CD4-positive, alpha-beta T cell treated with Interleukin-15 for 1 hour (primary cell): ENCODE measurements around the gene KAT6B.
"Not testable (repeated sequence)": the region's sequence is repeated elsewhere in the genome, so short reads cannot be mapped to it uniquely, and the experiment has no call there.

Experiments used
- DNase-seq: peaks from one replicate; pipeline ENCODE4 v3.0.0-alpha.2; 2020

KAT6B gene

DNA sequence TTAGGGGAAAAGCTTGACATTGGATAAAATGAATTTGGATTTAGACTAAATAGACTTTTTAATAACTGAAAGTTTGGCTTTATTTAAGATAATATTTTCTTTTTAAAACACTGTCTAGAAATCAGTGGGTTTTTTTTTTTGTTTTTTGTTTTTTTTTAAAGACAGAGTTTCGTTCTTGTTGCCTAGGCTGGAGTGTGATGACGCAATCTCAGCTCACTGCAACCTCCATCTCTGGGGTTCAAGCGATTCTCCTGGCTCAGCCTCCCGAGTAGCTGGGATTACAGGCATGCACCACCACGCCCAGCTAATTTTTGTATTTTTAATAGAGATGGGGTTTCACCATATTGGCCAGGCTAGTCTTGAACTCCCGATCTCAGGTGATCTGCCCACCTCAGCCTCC lies 66.9 kb downstream of the KAT6B start:
- DNase-seq = not testable (repeated sequence)

DNA sequence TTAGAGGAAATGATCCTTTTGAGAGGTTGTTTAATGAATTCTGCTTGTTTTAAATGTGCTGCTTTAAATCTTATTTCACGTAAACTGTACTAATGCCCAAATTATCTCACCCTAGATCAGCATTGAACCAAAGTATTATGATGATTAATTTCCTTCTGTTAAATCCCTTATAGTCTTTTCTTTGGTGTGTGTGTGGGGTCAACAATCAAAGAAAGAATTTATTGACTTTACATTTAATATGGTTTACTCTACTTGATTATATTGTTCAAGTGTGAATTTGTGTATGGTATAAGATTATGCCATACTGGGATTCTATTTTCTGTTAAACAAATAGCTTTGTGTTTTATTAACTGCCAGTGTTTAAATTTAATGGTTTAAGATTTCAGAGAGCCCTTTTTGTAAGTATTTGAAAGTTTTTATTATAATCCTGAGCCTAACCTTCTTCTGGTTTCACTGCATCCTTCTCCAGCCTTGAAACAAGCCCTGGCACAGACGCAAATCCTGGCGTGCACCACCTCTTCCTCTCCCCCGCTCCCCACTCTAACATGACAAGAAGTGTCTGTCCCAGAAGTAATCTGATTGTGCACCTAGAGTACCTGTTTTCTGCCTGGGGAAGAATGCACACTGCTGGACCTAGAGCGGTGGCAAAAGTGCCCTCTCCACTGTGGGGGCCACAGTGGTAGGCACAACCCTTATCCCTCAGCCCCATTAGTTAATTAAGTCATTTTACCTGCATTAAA lies 70.6 kb downstream of the KAT6B start:
- DNase-seq = no peak

GRCh38 chr10:74898201-74898976 lies 72.0 kb downstream of the KAT6B start:
- DNase-seq = no peak

DNA sequence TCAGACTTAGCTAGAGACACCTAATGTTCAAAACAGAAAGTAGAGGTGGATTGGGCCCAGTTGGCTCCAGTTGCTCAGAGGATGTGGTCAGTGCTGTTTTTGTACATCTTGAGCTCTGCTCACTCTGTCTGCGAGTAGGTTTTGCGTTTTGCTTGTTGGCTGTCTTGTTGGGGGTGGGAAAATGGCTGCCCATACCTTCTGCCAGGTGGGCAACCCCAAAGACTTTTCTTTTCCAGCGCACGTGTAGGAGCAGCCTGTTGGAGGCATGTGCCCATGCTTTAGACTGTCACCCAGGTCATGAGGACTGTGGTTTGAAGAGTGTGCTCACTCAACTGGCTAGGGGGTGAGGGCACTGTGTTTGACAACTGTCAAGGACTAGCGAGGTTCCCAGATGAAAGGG lies 73.9 kb downstream of the KAT6B start:
- no peak for DNase-seq

GRCh38 chr10:74901301-74901700 lies 74.9 kb downstream of the KAT6B start:
- no peak for DNase-seq

GRCh38 chr10:74901867-74902450 lies 75.6 kb downstream of the KAT6B start:
- no peak for DNase-seq

DNA sequence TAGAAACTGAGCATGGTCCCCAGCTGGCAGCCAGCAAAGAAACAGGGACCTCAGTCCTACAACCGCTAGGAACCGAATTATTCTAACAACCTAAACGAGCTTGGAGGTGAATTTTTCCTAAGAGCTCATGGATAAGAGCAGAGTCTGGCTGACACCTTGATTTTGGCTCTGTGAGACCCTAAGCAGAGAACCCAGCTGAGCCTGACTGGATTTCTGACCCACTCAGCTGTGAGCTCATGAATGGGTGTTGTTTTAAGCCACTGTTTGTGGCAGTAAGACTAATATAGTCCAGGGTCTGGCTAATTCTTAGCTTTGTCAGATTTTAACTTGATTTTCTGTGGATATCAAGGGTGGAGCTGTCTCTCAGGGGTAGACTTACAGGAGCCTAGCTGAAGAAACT lies 77.1 kb downstream of the KAT6B start:
- DNase-seq = no peak

DNA sequence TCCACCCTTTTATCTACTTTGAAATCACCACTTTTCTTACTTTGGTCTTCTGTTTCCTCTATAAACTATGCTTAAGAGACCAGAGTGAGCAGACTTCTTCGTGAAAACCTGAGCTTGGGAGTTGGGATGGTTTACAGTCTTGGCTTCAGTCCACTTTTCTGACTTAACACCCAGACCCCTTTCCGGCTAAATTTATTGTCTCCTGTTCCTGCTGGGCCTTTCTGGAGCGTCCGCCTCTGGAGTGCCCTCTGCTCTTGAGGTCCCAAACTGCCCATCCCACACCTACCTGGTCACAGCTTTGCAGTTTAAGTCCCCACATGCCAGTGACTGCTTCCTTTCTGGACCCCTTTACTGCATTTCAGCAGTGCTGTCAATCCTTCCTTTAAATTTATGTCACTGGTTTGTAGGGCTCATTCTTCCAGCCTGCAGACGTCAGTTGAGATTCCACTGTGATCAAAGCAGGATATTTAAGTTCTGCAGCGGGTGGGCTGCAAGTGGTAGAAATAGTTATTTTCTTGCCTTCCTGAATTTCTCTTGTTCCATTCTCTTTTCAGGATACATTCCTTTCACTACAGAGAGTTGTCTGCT lies 80.3 kb downstream of the KAT6B start:
- no peak for DNase-seq

GRCh38 chr10:74909670-74910069 lies 83.3 kb downstream of the KAT6B start:
- no peak for DNase-seq

DNA sequence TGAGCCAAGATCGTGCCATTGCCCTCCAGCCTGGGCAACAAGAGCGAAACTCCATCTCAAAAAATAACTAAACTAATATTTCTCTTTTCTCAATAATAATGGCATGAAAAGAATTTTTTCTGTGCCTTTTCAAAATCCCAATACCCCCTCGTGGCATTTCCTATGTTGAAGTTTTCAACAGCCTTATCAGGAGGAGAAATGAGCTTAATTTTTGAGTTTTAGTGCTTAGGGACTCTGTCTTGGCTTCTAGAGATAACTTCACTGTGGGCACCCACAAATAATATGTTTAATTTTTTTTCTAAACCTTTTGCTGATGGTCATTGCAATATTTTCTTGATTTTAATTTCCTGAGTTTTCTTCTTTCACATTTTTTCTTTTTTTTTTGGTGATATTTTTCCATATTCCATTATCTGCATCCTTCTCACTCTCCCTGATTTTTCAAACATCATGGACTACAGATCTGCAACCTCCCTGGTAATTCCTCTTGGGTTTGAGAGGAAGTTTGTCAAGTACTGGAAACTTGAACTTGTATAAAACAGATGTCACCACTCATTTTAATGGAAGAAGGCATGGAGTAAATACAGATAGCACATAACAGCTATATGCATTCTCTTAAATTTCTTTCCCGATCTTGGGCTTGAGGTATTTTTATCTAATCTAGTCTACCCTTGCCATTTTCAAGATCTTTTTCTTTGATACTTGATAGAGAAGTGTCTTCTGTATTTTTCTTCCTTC lies 84.0 kb downstream of the KAT6B start:
- no peak for DNase-seq

DNA sequence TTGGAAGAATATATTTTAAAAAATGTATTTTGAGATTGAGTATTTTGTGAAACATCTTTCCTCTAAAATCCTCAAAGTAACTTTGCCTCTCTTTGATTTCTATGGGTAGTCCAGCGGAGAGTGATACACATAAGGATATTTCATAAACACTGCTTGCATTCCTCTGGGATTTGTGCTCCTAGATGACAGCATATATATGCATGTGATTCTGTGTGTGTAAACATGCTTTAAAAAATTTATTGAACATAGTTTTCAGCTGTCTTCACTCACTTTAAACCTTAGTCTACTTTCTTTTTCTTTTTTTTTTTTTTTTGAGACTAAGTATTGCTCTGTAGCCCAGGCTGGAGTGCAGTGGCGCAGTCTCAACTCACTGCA lies 84.6 kb downstream of the KAT6B start:
- no peak for DNase-seq

GRCh38 chr10:74912182-74912581 lies 85.8 kb downstream of the KAT6B start:
- DNase-seq = no peak

- no peak for DNase-seq
Measured at GRCh38 chr10:74912682-74913081, 86.3 kb downstream of the KAT6B start.

DNA sequence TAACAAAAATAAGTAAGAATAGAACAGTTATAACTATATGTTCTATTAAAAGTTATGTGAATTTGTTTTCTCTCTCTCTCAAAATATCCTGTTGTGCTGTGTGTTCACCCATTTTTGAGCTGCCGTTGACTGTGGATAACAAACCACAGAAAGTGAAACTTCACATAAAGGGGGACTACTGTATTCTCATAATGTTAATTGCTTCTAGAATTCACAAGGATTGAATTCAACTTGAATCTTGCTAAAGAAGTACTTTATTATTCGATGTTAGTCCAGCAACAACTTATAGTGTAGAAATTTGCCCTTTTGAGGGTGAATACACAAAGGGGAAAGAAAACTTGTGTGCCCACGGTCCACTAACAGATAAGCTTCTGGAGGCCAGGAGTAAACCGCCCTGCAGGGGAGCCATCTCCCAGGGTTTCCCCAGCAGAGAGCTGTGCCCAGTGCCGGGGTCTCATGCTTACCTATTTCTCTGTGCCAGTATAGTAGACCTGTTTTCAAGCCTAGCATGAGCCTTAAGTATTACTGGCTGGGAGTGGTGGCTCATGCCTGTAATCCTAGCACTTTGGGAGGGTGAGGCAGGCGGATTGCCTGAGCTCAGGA lies 87.1 kb downstream of the KAT6B start:
- no peak for DNase-seq

GRCh38 chr10:74916283-74916682 lies 89.9 kb downstream of the KAT6B start:
- no peak for DNase-seq

DNA sequence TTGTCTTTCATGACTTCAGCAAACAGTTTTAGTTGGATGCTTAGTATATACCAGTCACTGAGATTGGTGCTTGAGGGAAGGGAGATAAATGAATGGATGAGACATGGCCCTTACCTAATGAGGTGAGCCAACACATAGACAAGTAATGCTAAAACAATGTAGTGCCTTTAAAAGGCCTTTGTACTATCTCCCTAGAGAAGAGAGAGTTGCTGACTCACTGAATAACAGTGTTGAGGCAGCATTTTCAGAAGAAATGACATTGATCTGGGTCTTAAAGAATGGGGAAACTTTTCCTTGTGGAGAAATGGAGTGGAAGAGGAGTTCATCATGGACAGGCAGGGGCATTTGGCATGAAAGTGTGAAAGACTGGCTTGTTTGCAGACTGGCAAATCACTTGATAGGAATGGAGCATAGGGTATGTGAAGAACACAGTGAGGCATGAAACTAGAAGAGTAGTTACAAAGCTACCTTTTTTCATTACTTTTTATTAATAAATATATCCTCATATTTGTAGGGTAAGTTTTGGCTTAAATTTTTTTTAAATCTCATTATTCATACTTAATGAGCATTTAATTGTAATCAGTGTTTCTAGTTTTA lies 91.2 kb downstream of the KAT6B start:
- DNase-seq = no peak

- no peak for DNase-seq
Measured at GRCh38 chr10:74919671-74920070, 93.3 kb downstream of the KAT6B start.

- not testable (repeated sequence) for DNase-seq
Measured at GRCh38 chr10:74921070-74921469, 94.7 kb downstream of the KAT6B start.

GRCh38 chr10:74921744-74922143 lies 95.3 kb downstream of the KAT6B start:
- DNase-seq = no peak

DNA sequence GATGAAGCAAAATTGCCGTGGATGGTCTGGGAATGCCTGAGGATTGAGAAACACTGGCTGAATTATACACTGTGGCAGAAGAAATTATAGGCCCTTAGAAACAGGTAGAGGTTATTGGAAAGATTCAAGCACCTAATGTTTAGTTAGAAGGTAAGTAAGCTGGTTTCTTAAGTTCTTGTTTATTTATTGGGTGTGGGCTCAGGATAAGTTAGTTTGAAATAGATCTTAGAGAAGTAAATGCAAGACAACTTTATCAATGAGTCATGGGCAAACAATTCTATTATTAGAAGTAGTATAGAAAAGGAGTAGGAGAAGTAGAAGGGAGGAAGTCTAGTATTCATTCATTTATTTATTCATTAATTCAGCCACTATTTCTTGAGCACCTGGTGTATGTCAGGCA lies 96.5 kb downstream of the KAT6B start:
- no peak for DNase-seq

- no peak for DNase-seq
Measured at GRCh38 chr10:74923556-74923955, 97.2 kb downstream of the KAT6B start.
